Measurements from ENCODE around the gene SMIM31.

The SMIM31 gene

DNA sequence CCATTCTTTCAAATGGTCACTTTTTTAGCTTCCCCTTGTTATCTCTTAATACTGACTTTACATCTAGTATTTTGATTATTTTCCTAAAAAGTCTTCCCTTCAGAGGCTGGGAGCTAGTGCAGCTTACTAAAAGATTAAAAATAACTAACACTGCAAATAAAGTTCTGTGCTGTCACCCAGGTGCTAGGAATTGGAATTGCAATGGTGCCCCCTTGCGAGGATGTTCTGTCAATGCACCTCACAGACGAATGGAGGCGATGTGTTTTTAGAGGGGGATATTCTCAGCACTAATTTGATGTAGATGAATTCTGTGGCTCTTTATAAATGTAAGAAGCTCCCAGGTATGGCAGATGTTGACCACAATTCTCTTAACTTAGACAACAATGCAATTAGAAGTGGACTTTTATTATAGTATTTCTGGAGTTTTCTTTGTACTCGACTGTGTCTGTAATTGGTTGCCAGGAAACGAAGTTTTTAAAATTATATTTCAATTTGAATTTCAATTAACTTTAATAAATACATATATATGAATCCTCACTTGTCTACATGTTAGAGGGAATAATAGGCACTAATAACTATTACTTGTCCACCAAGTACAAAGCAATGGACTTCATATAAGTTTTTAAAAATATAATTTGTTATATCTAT is 22.0 kb upstream of the SMIM31 start:
- Histone ChIP-seq H3K27ac (no peak overlapping the region), H3K4me3 (no peak overlapping the region)
- DNase-seq (ENCODE audit: low spot score): no peak
- TF ChIP-seq, protein P1, sequence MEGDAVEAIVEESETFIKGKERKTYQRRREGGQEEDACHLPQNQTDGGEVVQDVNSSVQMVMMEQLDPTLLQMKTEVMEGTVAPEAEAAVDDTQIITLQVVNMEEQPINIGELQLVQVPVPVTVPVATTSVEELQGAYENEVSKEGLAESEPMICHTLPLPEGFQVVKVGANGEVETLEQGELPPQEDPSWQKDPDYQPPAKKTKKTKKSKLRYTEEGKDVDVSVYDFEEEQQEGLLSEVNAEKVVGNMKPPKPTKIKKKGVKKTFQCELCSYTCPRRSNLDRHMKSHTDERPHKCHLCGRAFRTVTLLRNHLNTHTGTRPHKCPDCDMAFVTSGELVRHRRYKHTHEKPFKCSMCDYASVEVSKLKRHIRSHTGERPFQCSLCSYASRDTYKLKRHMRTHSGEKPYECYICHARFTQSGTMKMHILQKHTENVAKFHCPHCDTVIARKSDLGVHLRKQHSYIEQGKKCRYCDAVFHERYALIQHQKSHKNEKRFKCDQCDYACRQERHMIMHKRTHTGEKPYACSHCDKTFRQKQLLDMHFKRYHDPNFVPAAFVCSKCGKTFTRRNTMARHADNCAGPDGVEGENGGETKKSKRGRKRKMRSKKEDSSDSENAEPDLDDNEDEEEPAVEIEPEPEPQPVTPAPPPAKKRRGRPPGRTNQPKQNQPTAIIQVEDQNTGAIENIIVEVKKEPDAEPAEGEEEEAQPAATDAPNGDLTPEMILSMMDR (IDR thresholded peaks at IDR 0.05): peak; percentile 53

DNA sequence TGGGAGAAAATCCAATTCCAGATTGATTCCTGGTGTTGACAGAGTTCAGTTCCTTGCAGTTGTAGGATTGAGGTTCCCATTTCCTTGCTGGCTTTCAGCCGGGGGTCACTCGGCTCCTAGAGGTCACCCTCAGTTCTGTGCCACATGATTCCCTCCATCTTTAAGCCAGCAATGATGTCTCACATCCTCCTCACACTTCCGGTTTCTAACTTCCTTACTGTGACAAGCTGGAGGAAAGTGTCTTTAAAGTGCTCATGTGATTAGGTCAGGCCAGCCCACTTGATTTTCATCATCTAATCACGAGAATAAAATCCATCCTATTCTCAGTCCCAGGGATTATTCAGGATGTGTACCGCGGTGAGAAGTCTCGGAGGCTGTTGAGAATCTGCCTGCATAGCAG is 19.4 kb upstream of the SMIM31 start:
- H3K4me3 ChIP-seq: no peak overlapping the region
- TF ChIP-seq, protein P1 (IDR thresholded peaks at IDR 0.05): no peak
- no peak overlapping the region for H3K27ac ChIP-seq
- no peak for DNase-seq (ENCODE audit: low spot score)

DNA sequence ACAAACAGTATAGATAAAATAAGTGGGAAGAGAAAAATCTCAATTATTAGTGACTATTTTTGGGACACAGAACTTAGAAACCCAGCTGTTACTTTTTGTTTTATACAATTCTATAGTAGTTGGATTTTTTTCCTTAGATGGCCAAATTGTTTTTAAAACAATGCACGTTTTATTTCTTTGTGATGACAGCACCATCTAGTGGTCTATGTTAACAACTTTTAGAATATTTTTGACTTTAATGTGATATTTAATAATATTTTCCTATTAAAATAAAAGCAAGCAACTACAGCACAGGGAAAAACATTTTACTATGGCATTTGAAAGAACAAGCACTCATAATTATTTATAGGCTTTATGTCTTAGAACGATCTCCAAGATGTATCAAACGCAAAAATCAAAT is 5.6 kb upstream of the SMIM31 start:
- TF ChIP-seq, protein P1 (IDR thresholded peaks at IDR 0.05): no peak
- no peak for DNase-seq (ENCODE audit: low spot score)

DNA sequence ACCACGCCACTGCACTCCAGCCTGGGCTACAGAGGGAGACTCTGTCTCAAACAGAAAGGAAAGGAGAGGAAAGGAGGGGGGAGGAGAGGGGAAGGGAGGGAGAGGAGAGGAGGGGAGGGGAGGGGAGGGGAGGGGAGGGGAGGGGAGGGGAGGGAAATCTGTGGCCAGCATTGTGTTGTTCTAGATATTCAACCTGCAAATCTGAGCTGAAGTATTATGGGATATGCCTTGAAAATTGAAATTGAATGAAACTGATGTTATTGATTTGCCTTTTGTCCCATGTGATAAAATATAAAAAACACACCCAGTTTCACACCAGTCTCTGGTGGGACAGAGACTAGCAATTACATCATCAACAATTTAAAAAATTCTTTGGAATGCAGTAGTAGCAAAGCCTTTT is 1.5 kb downstream of the SMIM31 start:
- TF ChIP-seq, protein P1 (IDR thresholded peaks at IDR 0.05): no peak
- no peak overlapping the region for H3K27ac ChIP-seq
- no peak for DNase-seq (ENCODE audit: low spot score)
- no peak overlapping the region for H3K4me3 ChIP-seq

More for the DNA sequence above, 5.6 kb upstream of the SMIM31 start:
- no peak overlapping the region for H3K4me3 ChIP-seq
- no peak overlapping the region for H3K27ac ChIP-seq

DNA sequence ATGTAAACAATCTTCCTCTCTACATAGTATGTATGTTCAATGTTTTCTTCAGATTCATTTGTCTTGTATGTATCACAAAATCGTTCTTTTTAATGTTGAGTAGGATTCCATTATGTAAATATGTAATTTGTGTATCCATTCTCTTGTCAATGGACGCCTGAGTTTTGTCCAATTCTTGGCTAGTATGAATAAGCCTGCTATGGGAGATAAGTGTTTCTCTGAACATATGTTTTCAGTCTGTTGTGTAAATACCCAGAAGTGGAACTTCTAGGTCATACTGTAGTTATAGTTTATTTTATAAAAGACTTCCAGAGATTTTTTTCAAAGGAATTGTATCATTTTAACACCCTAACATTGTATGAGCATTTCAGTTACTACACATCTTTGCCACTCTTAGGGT is 2.8 kb downstream of the SMIM31 start:
- no peak for DNase-seq (ENCODE audit: low spot score)
- TF ChIP-seq, protein P1 (IDR thresholded peaks at IDR 0.05): no peak
- Histone ChIP-seq H3K4me3 (no peak overlapping the region), H3K27ac (no peak overlapping the region)

DNA sequence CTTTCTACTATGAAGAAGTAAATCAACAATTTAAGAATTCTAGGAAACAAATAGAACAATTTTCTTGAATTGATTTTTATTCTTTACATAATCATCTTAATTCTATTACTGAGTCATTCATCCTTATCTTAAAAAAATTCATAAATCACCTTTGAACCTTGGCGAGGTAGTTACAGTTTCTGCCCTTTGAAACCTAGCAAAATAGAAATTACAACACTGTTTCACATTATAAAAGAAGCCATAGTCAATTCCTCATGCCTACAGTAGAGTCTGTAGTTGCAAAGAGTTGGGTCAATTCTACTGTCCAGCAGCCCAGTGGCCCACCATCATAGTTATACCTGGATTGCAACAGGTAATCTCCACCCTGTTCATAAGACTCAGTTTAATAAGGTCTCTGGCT is 7.3 kb downstream of the SMIM31 start:
- H3K27ac ChIP-seq: no peak overlapping the region
- no peak overlapping the region for H3K4me3 ChIP-seq
- no peak for DNase-seq (ENCODE audit: low spot score)
- TF ChIP-seq, protein P1 (IDR thresholded peaks at IDR 0.05): no peak

DNA sequence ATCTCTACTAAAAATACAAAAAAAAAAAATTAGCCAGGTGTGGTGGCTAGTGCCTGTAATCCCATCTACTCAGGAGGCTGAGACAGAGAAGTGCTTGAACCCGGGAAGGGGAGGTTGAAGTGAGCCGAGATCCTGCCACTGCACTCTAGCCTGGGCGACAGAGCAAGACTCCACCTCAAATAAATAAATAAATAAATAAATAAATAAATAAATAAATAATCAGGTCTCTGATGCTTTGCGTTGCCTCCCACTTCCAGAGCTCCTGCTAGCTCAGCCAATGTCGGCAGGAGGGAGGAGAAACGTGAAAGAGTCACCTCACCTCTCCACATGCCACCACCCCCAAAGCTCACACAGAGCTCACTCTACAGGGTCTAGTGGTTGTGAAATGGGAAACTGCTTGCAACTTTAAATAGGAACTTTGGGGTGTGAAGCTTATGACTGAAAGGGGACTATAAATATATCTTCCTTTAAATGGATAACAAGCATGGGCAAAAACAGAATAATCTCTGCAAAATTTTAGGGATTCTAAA is 7.9 kb downstream of the SMIM31 start:
- TF ChIP-seq, protein P1 (IDR thresholded peaks at IDR 0.05): no peak
- Histone ChIP-seq H3K4me3 (no peak overlapping the region), H3K27ac (no peak overlapping the region)
- DNase-seq (ENCODE audit: low spot score): no peak

Data from coronary artery (tissue), 2 donors.